ENCODE results near the gene MSN.

GRCh38 chrX:65674204-65674893 lies 6.9 kb downstream of the MSN start:
- no peak for TF ChIP-seq ZNF274 (IDR thresholded peaks at IDR 0.05; ENCODE audit: low read depth, low read length)
- no peak for TF ChIP-seq SUZ12 (IDR thresholded peaks at IDR 0.05; ENCODE audit: extremely low read depth, insufficient read depth, insufficient read length)
